ENCODE measurements around the gene RABEP2.
"Not testable (repeated sequence)": the region's sequence is repeated elsewhere in the genome, so short reads cannot be mapped to it uniquely, and the experiment has no call there.

RABEP2 gene

GRCh38 chr16:28876973-28877654 is 47.9 kb downstream of the RABEP2 start:
- no peak for DNase-seq

GRCh38 chr16:28876019-28876659 is 48.9 kb downstream of the RABEP2 start:
- DNase-seq = no peak

- no peak for DNase-seq
Observed at GRCh38 chr16:28875134-28876018, 49.7 kb downstream of the RABEP2 start.

GRCh38 chr16:28874406-28874805 is 50.6 kb downstream of the RABEP2 start:
- no peak for DNase-seq

- peak; percentile 63 for DNase-seq
Observed at GRCh38 chr16:28873543-28874201, 51.4 kb downstream of the RABEP2 start.

- no peak for DNase-seq
Observed at GRCh38 chr16:28872952-28873351, 52.1 kb downstream of the RABEP2 start.

- no peak for DNase-seq
Observed at GRCh38 chr16:28869201-28869600, 55.8 kb downstream of the RABEP2 start.

GRCh38 chr16:28867646-28868045 is 57.4 kb downstream of the RABEP2 start:
- DNase-seq = not testable (repeated sequence)

GRCh38 chr16:28867241-28867640 is 57.8 kb downstream of the RABEP2 start:
- no peak for DNase-seq

- DNase-seq = no peak
Observed at GRCh38 chr16:28866454-28866804, 58.6 kb downstream of the RABEP2 start.

- DNase-seq = no peak
Observed at GRCh38 chr16:28865722-28866453, 59.1 kb downstream of the RABEP2 start.

- DNase-seq = no peak
Observed at GRCh38 chr16:28865001-28865688, 59.9 kb downstream of the RABEP2 start.

- DNase-seq = no peak
Observed at GRCh38 chr16:28863929-28864793, 60.9 kb downstream of the RABEP2 start.

- DNase-seq = no peak
Observed at GRCh38 chr16:28859326-28859725, 65.7 kb downstream of the RABEP2 start.

- DNase-seq = no peak
Observed at GRCh38 chr16:28858421-28858820, 66.6 kb downstream of the RABEP2 start.
